GM18868 (cell line): ENCODE results near the gene CD300LG.
"Not testable (repeated sequence)": the region's sequence is repeated elsewhere in the genome, so short reads cannot be mapped to it uniquely, and the experiment has no call there.

Source experiments
- ATAC-seq: cut with Tn5 transposase; IDR thresholded peaks from one replicate; pipeline ENCODE4 v1.9.1; 2021; ENCODE audit warnings: mild to moderate bottlenecking, moderate library complexity; ENCODE audit not compliant: unreplicated experiment

The CD300LG gene, protein sequence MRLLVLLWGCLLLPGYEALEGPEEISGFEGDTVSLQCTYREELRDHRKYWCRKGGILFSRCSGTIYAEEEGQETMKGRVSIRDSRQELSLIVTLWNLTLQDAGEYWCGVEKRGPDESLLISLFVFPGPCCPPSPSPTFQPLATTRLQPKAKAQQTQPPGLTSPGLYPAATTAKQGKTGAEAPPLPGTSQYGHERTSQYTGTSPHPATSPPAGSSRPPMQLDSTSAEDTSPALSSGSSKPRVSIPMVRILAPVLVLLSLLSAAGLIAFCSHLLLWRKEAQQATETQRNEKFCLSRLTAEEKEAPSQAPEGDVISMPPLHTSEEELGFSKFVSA

DNA sequence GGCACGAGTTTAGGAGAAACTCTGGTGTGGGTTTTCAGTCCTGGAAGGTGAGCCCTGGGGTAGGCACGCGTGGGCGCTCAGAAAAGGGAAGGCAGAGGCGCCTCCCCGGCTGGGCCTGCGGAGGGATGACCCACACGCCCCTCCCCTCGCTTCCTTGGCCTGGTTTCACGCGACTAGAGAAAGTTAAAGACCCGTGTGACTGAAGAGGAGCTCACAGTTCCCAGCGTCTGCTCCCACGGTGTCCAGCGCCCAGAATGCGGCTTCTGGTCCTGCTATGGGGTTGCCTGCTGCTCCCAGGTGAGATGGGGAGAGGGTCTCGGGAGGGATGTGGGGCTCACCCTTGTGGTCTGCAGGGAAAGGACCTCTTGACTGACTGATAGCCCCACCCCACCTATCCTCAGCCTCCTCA, at the start of gene CD300LG:
Gene CD300LG (plus strand): TSS at position 214 of the 409 bp plus-strand sequence. CDS start 41 bp downstream, at position 255.
- ATAC-seq: no peak

DNA sequence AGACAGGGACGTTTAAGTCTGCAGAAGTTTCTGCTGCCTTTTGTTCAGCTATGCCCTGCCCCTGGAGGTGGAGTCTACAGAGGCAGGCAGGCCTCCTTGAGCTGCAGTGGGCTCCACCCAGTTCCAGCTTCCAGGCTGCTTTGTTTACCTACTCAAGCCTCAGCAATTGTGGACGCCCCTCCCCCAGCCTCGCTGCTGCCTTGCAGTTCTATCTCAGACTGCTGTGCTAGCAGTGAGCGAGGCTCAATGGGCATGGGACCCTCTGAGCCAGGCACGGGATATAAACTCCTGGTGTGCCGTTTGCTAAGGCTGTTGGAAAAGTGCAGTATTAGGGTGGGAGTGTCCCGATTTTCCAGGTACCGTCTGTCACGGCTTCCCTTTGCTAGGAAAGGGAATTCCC, 49.0 kb upstream of the CD300LG start:
- not testable (repeated sequence) for ATAC-seq

DNA sequence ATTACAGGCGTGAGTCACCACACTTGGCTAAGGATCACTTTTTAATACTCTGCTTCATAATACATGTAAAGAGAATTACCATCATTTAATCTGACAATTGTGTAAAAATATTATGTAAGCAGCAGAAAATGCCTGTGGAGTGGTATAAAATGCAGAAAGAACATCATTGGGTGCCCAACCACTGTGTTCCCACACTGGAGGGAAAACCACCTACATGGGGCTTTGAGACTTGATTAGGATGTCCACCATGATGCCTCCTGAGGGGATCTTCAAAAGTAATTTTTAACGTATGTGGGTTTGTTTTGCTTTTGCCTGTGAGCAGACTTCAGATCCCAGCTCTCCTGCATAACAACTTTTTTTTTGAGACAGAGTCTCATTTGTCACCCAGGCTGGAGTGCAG, 47.9 kb upstream of the CD300LG start:
- no peak for ATAC-seq

DNA sequence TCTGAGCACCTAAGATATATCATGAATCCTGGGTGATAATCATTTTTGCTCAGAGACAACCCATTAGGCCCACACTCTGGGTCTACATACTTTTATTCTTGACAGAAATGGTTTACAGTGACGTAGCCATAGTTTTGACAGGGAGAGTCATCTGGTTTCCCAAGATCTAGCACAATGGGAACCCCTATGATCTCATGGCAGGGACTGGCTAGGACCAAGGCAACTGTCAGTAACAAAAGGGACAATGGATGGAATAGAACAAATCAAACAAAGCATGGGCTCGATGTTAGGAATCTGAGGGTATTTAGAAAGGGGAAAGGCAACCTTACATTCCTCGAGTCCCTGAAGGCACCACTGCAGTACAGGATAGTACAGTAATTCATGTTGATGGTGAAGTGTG, 46.2 kb upstream of the CD300LG start:
- ATAC-seq: no peak

DNA sequence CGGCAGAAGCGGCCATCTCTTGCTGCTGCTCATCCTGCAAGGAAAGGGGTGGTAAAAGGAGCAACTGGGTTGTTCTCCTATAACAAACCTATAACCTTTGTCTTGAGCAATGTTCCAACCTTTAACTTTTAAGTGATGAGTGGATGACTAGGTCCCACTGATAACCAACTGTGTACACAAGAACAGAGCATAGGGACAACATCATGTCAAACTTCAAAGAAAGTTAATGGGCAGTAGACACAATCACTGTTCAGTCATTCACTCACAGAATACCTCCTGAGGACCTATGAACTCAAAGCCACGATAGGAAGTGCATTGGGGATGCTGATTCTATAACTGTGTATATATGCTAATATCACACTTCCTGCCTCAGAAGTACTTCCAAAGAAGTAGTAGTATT, 45.1 kb upstream of the CD300LG start:
- no peak for ATAC-seq

DNA sequence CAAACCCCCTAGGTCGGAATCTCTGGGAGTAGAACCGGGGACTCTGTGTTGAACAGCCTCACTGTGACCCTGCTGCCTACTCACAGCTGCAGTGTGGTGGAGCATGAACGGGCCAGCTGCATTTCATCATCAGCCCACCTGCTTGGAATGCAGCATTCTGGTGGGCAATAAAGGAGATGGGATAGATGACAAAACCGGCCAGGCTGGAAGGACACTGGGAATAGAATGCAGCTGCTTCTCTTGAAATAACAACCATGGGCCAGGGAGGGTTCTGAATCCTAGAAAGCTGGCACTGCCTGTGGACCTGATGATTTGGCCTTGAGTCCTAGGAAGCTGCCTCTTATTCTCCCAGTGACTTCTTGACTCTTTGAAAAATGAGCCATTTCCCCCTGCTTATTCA, 43.2 kb upstream of the CD300LG start:
- no peak for ATAC-seq

DNA sequence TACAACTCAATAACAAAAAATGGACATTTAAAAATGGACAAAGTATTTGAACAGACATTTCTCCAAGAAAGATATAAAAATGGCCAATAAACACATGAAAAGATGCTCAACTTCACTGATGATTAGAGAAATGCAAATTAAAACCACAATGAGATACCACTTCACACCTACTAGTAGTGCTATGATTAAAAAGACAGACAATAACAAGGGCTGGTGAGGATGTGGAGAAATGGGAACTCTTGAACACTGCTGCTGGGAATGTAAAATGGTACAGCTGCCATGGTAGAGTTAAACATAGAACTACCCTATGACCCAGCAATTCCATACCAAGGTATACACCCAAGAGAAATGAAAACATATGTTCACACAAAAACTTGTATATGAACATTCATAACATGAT, 41.9 kb upstream of the CD300LG start:
- no peak for ATAC-seq

DNA sequence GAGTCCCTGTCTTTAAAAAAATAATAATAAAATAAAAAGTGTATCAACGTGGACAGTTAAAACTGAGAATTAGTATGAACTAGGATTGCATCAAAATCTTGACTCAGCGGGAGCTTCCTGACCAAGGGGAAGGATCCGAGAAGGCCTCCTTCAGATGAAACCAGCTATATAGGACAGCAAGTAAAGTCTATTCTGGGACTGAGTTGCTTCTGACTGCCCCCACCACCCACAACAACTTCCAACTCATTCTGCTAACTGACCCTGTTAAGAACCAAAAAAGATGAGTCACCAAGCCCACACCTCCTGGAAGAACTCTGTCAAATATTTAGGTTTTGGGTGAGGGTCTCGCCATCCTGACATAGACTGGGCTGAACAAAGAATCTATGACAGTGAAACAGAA, 38.9 kb upstream of the CD300LG start:
- no peak for ATAC-seq

DNA sequence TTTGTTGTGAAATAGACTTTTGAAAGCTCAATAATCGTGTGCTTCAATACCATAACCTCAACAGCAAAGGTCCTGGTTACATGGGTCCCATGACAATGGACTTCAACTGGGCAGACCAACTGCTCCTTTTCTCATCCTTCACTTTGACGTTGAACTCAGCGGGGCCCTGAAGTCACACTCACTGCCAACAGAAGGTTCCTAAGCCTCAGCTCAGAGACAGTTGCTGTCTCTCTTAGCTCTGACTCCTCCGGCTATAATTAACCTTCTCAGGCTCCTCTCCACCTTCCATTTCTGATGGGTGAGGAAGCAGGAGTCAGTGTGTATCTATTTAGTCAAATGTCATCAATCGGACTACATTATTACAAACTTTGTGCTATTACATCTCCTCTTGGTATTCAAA, 37.9 kb upstream of the CD300LG start:
- ATAC-seq: no peak

DNA sequence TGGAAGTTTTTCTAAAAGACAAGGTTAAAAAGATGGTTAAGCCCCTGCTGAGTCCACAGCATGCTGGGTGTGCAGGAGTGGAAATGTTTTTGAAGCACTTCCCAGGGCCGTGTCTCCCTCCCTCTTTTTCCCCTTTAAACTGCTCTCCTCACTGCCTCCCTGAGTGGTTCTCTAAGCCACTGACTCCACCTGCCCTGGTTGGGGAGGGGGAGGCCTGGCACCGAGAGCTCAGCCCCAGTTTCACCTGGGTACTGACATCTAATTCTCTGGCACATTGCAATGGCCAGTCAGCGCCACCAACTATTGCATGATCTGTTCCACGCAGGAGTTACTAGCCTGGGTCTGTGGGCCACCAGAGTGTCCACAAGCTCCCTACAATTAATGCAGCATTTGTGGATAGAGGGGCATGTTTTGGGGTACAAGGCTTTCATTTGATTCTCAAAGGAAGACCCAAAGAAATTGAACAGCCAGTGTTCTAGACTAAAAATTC, 36.7 kb upstream of the CD300LG start:
- no peak for ATAC-seq

DNA sequence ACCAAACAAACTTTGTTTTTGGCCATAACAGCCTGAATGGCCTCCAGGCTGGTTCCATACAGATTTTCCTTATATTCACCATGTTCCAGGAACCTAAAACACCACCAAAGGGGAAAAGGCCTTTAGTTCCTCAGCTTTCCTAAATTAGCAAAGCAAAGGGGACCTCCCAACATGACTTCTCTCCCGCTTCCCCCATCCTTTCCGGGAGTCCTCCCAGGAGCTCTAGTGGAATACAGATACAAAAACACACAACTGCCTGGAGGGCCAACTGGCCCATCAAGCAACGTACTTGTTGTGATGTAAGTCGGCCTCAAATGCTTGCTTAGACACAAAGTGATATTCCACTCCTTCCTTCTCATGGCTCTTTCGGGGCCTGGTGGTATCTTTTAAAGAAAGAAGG, 36.2 kb upstream of the CD300LG start:
- no peak for ATAC-seq

DNA sequence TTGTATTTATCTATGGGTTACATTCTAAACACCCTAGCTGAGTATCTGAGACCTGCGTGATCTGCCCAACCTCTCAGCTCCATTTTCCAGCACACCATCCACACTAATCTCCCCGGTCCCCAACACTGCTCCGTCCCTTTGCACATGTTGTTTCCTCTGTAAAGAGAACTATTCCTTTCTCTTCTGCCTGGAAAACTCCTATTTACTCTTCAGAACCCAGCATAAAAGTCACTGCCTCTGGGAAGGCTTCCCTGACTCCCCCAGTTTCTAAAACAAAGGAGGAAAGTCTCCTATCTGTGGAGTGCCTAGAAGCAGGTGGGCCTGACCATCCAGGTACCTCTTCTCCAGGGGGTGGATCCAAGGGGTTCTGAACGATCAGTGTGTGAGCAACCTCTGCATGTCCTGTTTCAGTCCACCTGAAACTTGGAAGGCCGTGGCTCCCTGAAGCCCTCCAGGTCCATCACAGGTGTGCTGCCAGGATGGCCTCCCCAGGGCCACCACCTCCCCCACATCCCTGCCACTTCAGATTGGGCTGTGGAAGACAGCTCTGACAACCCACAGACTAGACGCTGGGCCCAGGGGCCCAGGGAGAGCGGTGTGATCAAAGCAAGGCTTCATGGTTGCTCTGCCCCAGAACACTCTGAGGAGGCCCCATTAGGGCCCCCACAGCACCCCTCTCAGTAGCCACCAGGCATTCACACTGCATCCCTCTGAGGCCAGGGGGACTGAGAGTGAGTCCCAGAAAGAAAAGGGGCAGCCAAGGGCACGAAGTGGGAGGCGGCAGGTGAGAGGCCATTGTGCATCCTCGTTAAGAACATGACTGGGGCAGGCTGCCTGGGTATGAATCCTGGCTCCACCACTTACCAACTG, 34.3 kb upstream of the CD300LG start:
- ATAC-seq: no peak

DNA sequence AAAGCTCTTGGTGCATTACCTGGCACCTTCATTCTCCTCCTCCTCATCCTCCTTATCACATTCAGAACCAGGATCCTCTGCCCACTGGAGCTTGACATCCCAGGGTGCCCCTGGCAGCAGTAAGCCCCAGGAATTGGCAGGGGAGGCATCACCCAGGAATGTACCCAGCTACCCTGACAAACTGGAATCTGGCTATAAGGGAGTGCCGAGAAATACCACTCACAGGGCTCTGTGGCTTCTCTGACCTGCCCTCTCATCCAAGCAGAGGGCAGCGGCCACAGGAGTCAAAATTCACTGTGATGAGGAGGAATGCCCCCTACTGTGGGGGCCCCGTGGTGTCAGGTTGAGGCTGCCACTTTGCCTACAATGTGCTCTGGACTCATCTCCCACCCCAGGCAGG, 33.6 kb upstream of the CD300LG start:
- no peak for ATAC-seq

DNA sequence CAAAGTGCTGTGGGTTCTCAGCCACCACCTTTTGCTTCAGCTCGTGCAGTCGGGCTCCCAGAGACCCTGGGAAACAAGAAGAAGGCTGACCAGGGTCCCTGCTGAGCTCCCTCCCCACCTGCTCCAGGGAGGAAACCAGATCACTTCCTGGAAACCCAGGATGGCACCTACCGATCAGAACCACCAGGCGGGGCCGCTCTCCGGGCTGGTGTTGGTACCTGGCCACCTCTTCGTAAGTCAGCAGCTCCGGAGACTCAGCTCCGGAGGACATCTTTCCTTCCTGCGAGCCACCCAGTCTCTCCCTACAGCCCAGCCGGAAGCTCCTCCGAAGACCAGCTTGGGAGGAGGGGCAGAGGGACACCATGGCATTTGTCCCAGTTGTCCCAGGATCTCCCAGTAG, 33.0 kb upstream of the CD300LG start:
- ATAC-seq: no peak

DNA sequence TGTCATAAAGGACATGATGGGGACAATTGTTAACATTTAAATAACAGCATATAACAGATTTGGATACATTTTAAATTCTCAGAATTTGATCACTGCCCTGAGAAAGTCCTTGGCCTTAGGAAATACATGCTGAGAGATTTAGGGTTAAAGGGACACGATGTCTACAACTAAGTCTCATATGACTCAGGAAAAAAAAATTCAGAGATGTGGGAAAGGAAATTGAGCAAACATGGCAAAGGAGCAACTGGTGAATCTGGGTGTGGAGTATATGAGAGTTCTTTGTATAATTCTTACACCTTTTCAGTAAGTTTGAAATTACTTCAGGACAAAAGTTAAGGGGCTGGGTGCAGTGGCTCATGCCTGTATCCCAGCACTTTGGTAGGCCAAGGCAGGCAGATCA, 32.3 kb upstream of the CD300LG start:
- ATAC-seq: no peak

DNA sequence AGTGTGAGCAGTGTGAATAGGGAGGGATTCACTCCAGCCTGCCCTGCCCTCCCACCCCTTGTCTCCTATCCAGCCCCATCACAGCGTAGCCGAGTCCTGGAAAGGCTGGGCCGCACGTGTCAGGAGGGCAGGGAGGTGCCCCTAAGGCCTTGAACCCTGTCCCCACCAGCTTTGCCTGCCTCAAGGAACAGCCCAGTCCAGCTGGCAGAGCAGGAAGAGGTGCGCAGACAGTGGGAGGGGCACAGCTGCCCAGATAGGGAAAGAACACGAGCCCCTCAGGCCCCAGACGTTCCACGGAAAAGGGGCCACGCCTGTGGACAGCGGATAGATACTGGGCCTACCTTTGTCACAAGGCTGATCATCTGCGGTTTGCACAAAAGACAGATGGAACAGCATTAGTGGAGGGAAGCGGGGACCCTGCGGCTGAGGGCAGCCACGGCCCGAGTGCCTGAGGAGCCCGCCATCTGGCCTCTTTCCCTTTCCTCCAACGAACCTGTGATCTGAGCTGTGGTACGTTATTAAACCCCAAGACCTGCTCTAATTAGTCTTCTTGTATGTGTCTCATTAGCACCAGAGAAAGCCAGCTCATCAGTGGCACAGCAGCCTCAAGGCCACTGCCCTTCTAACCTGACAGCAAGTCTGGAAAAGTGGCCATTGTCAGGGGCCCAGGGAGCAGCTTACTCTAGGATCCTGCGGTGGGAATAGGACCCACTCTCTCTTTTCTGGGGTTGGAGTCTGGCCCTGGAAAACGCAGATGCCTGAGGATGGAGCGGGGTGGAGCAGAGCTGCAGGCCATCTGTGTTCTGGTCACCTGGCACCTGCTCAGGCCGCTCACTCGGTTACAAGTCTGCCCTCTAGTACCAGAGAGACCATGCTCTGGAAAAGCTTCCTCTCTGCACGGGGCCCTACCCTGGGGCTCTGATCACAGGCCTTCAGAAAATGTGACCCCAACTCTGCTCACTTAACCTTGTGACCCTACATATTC, 30.3 kb upstream of the CD300LG start:
- ATAC-seq: no peak

DNA sequence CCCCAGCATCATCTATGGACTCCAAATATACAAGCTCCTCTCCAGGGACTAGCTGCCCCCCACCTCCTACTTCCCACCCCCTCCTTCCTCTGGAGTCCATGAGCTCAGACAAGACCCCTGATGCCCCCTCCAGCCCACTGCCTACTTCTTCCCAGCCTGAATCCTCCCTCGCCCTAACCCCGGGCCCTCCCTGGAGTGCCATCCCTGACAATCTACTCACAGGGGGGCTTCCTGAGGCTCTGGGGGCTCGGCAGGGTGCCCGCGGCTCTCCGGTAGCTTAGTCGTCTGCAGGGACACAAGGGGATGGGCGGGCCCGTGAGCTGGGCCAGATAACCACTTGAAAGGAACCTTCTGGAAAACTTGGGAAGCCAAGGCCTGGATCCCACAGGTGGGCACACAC, 29.1 kb upstream of the CD300LG start:
- ATAC-seq: no peak

DNA sequence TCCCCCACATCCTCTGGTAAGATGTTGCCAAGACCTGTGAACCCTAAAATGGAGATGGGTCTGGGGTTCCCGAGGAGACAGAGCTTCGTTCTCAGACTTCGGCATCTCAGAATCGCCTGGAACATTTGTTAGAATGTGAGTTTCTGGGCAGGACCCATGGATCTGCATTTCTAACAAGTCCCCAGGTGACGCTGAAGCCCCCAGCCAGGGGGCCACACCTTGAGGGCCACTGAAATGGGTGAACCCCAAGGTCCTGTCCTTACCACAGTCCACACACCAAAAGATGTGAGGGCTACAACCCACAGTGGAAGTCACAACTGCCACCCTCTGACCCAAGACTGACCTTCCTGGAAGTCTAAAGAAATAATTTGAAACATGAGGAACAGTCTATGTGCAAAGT, 28.0 kb upstream of the CD300LG start:
- ATAC-seq: no peak

DNA sequence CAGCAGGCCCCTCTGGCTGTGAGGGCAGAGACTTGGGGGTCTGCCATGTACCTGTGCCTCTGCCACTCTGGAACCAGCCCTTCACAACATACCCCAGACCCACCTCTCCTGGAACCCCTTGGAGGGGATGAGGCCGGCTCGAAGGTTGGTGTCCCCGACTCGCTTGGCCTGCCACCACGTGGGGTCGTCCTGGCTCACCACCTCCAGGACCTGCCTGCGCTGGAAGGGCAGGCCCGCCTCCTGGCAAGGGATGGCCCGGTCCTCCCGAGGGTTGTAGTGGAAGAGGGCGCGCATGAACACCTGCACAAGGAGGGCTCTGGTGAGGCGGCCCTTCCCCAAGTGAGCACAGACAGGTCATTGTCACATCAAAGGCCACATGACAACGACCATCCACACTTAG, 26.2 kb upstream of the CD300LG start:
- no peak for ATAC-seq

DNA sequence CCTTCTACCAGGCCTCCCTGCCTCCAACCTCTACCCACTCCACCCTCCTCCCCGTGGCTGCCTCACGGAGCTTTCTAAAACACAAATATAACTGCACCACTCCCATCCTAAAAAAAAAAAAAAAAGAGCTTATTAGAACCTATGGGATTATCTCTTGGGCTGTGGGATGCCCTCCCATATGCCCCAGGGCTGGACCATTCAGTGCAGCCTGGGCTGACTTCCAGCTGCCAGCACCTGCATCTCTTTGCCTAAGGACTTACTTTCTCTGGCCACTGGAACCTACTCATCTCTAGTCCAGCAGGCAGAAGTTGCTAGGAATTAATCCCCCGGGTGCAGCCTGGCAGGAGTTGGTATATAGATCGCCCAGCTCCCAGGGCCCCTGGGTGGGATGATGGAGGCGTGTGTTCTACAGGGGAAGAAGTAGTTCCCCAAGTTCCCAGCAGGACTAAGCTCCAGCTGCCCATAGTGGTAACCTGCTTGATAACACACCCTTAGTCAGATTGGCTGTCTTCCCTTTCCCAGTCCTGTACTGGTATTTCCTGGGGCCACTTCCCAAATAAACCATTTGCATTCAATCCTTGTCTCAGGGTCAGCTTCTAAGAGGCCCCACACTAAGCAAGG, 24.3 kb upstream of the CD300LG start:
- ATAC-seq: no peak
